Epithelial cell of esophagus (primary cell): ENCODE results near the gene TIMP3.

Experiments
- DNase-seq: peaks from one replicate; pipeline ENCODE4 v3.0.0; 2010; ENCODE audit warnings: low read depth
- H3K4me3 ChIP-seq: 2 replicates; pipeline ENCODE4 v1.5.1; 2011; ENCODE audit warnings: mild to moderate bottlenecking, low read length, control low read depth
- CTCF ChIP-seq: IDR thresholded peaks from 2 replicates; pipeline ENCODE4 v1.5.1; 2011; ENCODE audit warnings: low read depth, mild to moderate bottlenecking, low read length, control low read depth, inconsistent platforms; ENCODE audit not compliant: insufficient read depth; ENCODE audit errors: missing control alignments

Gene TIMP3

GRCh38 chr22:32853662-32854061 is 52.2 kb downstream of the TIMP3 start:
- no peak for TF ChIP-seq CTCF
- no peak overlapping the region for H3K4me3 ChIP-seq
- no peak for DNase-seq

GRCh38 chr22:32854351-32854804 is 52.9 kb downstream of the TIMP3 start:
- no peak for TF ChIP-seq CTCF
- no peak for DNase-seq
- no peak overlapping the region for H3K4me3 ChIP-seq

GRCh38 chr22:32855045-32855756 is 53.7 kb downstream of the TIMP3 start:
- no peak for DNase-seq
- no peak for TF ChIP-seq CTCF
- H3K4me3 ChIP-seq: no peak overlapping the region

GRCh38 chr22:32858121-32858703 is 56.7 kb downstream of the TIMP3 start:
- no peak for TF ChIP-seq CTCF
- H3K4me3 ChIP-seq: no peak overlapping the region
- peak; percentile 48 for DNase-seq

- no peak for DNase-seq
- TF ChIP-seq CTCF: no peak
Observed at GRCh38 chr22:32858957-32859356, 57.5 kb downstream of the TIMP3 start.

GRCh38 chr22:32859743-32860142 is 58.2 kb downstream of the TIMP3 start:
- TF ChIP-seq CTCF: no peak

More at GRCh38 chr22:32858957-32859356, 57.5 kb downstream of the TIMP3 start:
- H3K4me3 ChIP-seq: no peak overlapping the region

More at GRCh38 chr22:32859743-32860142, 58.2 kb downstream of the TIMP3 start:
- no peak overlapping the region for H3K4me3 ChIP-seq
- peak; percentile 15 for DNase-seq
